Tibial nerve (tissue), 4 donors: Measurements from ENCODE around the gene CENPO.

Experiments
- CTCF ChIP-seq, 5 experiments: fragments of 200-600 bp in 3 of 5; fragments of 450-650 bp in 2 of 5; sonication (generic) in 3 of 5; IDR thresholded peaks; one replicate each; pipeline ENCODE4 v1.5.1; 2016 to 2019; ENCODE audit warnings: antibody characterized with exemption in 5 of 5, mild to moderate bottlenecking in 3 of 5, moderate library complexity in 2 of 5
- EP300 ChIP-seq, 2 donors: sonication (generic); formaldehyde crosslinking; IDR thresholded peaks; one replicate each; pipeline ENCODE4 v1.6.1; 2017; ENCODE audit warnings: antibody characterized with exemption in 2 of 2, mild to moderate bottlenecking in 1 of 2
- POLR2A ChIP-seq, 2 donors: fragments of 450-650 bp; IDR thresholded peaks; one replicate each; pipeline ENCODE4 v1.6.1; 2017; ENCODE audit warnings: antibody characterized with exemption in 2 of 2, mild to moderate bottlenecking in 2 of 2, moderate library complexity in 2 of 2

- no peak for TF ChIP-seq CTCF (IDR thresholded peaks at IDR 0.05)
- no peak for TF ChIP-seq POLR2A (IDR thresholded peaks at IDR 0.05)
- TF ChIP-seq EP300 (IDR thresholded peaks at IDR 0.05) = no peak
Observed at GRCh38 chr2:24853046-24853445, 59.8 kb downstream of the CENPO start.
